Thyroid gland (tissue), 4 donors: Measurements from ENCODE around the gene CAPZB.

Source experiments
- POLR2A ChIP-seq, 2 donors: fragments of 450-650 bp; IDR thresholded peaks; one replicate each; pipeline ENCODE4 v1.6.1; 2017; ENCODE audit warnings: antibody characterized with exemption in 2 of 2, mild to moderate bottlenecking in 2 of 2, moderate library complexity in 1 of 2
- TF ChIP-seq, protein P1 (sequence below), 6 experiments: fragments of 200-600 bp in 3 of 6; fragments of 450-650 bp in 3 of 6; sonication (generic) in 3 of 6; IDR thresholded peaks; one replicate each; pipeline ENCODE4 v1.5.1; 2016 to 2019; ENCODE audit warnings: antibody characterized with exemption in 6 of 6, mild to moderate bottlenecking in 2 of 6, inconsistent platforms in 1 of 6, moderate library complexity in 1 of 6

DNA sequence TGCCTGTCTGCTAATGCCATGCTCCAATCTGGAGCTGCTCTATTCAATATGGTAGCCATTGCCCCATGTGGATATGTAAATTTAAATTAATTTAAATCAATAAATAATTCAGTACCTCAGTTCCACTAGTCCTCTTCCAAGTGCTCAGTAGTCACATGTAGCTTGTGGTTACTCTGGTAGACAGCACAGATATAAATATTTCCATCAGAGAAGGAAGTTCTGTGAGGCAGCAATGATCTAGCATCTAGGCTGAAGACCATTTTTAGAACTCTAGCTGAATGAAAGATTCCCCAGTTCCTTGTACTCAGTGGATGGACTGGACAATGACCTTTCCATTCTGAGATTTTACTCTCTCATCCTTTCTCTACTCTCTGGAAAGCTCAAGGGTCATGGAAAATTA lies 25.8 kb upstream of the CAPZB start:
- no peak for TF ChIP-seq POLR2A (IDR thresholded peaks at IDR 0.05)
- TF ChIP-seq, protein P1, sequence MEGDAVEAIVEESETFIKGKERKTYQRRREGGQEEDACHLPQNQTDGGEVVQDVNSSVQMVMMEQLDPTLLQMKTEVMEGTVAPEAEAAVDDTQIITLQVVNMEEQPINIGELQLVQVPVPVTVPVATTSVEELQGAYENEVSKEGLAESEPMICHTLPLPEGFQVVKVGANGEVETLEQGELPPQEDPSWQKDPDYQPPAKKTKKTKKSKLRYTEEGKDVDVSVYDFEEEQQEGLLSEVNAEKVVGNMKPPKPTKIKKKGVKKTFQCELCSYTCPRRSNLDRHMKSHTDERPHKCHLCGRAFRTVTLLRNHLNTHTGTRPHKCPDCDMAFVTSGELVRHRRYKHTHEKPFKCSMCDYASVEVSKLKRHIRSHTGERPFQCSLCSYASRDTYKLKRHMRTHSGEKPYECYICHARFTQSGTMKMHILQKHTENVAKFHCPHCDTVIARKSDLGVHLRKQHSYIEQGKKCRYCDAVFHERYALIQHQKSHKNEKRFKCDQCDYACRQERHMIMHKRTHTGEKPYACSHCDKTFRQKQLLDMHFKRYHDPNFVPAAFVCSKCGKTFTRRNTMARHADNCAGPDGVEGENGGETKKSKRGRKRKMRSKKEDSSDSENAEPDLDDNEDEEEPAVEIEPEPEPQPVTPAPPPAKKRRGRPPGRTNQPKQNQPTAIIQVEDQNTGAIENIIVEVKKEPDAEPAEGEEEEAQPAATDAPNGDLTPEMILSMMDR (IDR thresholded peaks at IDR 0.05): no peak
